Activated naive CD4-positive, alpha-beta T cell treated with anti-CD3 and anti-CD28 coated beads, Interleukin-2, amount 10 ng/mL, durations not matched to agents 7 days and 5 days (primary cell): ENCODE results near the gene PIK3R5.
A peak's percentile ranks its signal among the peaks of the same experiment; 100 is the strongest.

Source experiments
- CTCF ChIA-PET: fragments of 350-600 bp; sonication (Branson Sonifier 250); formaldehyde crosslinking; loops from one replicate; lab custom pipeline; 2021; ENCODE audit warnings: antibody characterized with exemption; lab: Charles Lee
- DNase-seq: peaks from one replicate; pipeline ENCODE4 v3.0.0-alpha.2; 2020
- H3K27ac Mint-ChIP-seq: one replicate; pipeline ENCODE4 v1.8.0; 2021; ENCODE audit warnings: mild to moderate bottlenecking, moderate library complexity, mixed read lengths
- H3K27me3 Mint-ChIP-seq: one replicate; pipeline ENCODE4 v1.8.0; 2021; ENCODE audit warnings: mild to moderate bottlenecking, mixed read lengths
- H3K36me3 Mint-ChIP-seq: one replicate; pipeline ENCODE4 v1.8.0; 2021; ENCODE audit warnings: mixed read lengths
- H3K4me1 Mint-ChIP-seq: one replicate; pipeline ENCODE4 v1.8.0; 2021; ENCODE audit warnings: mixed read lengths
- H3K4me3 Mint-ChIP-seq: one replicate; pipeline ENCODE4 v1.8.0; 2021; ENCODE audit warnings: mild to moderate bottlenecking, moderate library complexity, mixed read lengths
- H3K9me3 Mint-ChIP-seq: one replicate; pipeline ENCODE4 v1.8.0; 2021; ENCODE audit warnings: mixed read lengths

The PIK3R5 gene

DNA sequence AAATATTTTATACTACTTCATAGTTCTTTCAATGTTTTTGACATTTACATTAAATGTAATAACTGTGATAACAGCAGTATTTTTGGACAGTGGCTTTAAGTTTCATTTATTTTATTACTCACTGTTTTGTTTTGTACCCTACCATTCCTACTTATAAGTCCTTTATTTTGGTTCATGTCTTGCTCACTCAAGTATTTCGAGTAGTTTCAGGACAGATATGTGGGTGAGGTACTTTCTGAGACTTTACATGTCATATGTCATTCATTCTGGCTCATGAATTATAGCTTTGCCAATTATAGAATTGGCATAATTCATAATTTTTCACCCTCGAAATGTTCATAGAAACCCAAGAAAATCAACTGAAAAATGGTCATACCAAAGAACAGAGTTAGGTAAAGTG, 44.4 kb downstream of the PIK3R5 start:
- H3K4me3 Mint-ChIP-seq = no peak overlapping the region

DNA sequence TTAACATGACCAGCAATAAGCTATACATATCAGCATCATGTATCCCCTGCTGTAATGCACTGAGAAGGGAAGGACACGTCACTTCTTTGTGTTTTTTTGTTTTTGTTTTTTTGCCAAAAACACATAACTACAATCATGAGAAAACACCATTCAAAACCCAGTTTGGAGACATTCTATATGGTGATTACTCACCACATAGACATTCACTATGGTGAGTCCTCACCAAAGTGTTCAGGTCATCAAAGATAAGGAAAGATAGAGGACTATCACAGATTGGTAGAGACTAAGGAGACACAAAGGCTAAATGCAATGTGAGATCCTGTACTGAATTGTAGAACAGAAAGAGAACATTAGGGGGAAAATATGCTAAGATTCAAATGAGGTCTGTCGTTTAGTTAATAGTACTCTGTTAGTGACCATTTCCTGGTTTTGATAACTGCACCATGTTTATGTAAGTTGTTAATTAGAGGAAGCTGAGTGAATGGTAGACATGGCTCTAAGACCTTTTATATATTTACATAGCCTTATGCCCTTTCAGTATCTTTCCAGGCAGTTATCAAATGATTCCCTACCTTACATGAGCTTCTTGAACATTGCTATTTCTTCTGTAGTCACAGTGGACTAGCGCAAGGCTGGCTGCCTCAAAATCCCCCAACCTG, 46.6 kb downstream of the PIK3R5 start:
- no peak overlapping the region for H3K4me3 Mint-ChIP-seq
- H3K9me3 Mint-ChIP-seq = peaks cover 22% of the 10 kb centered on the region
- peaks cover 63% of the 10 kb centered on the region for H3K36me3 Mint-ChIP-seq
- no peaks in the 10 kb centered on the region for H3K27me3 Mint-ChIP-seq
- DNase-seq = no peak
- CTCF ChIA-PET = no interaction called here
- H3K4me1 Mint-ChIP-seq = peaks cover 10% of the 10 kb centered on the region
- no peak overlapping the region for H3K27ac Mint-ChIP-seq

More for the DNA sequence above, 44.4 kb downstream of the PIK3R5 start:
- Mint-ChIP-seq H3K27ac (no peak overlapping the region), H3K27me3 (no peaks in the 10 kb centered on the region), H3K36me3 (peaks cover 52% of the 10 kb centered on the region), H3K9me3 (peaks cover 22% of the 10 kb centered on the region), H3K4me1 (peaks cover 10% of the 10 kb centered on the region)
- DNase-seq = no peak
- CTCF ChIA-PET = no interaction called here

DNA sequence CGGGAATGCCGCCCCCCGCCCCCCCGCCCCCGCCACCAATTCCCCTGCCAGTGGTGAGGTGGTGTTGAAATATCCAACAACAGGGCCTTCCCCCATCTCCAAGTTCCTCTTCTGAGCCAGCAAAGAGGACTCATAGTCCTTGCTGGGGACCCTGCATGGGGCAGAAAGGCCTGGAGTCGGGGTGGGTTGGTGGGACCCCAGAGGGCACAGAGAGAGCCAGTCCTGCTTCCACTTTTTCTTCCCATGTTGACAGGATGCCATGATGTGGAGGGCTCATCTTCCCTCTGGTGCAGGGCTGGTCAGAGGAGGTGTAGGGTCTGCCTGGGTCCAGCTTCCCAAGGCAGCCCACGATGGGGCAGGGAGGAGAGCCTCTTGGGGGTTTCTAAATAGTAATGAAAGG, 49.0 kb downstream of the PIK3R5 start:
- Mint-ChIP-seq H3K9me3 (peaks cover 17% of the 10 kb centered on the region), H3K4me3 (no peak overlapping the region), H3K4me1 (peaks cover 8% of the 10 kb centered on the region), H3K27me3 (no peaks in the 10 kb centered on the region), H3K36me3 (peaks cover 60% of the 10 kb centered on the region), H3K27ac (no peak overlapping the region)
- DNase-seq = no peak
- CTCF ChIA-PET = interaction anchor here (1.2 kb wide), 1 partner anchor 22 kb away, joined by 3 read pairs; no protein-coding TSS in a partner anchor

DNA sequence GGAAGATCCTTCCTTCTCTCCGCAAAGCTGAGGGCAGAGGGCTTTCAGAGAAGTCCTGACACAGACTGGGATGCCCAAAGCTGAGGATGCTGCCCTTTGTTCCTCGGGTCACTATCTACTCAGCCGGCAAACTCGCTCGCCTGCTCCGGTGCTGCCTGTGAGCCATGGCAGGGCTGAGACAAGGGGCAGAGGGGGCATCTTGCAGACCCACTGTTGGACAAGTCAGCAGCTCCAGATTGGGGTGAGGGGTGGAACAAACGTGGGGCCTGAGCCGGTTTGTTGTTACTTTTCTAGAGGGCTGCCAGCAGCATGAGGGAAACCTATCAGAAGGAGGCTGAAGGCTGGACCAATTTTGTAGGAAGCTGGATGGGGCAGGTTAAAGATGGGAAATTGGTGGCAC, 51.0 kb downstream of the PIK3R5 start:
- CTCF ChIA-PET = interaction anchor here (1.0 kb wide), 1 partner anchor 10 kb away, joined by 3 read pairs; no protein-coding TSS in a partner anchor
- peaks cover 17% of the 10 kb centered on the region for H3K9me3 Mint-ChIP-seq
- no peak overlapping the region for H3K4me3 Mint-ChIP-seq
- no peak overlapping the region for H3K27ac Mint-ChIP-seq
- peaks cover 6% of the 10 kb centered on the region for H3K4me1 Mint-ChIP-seq
- peaks cover 67% of the 10 kb centered on the region for H3K36me3 Mint-ChIP-seq
- no peaks in the 10 kb centered on the region for H3K27me3 Mint-ChIP-seq
- DNase-seq = no peak

DNA sequence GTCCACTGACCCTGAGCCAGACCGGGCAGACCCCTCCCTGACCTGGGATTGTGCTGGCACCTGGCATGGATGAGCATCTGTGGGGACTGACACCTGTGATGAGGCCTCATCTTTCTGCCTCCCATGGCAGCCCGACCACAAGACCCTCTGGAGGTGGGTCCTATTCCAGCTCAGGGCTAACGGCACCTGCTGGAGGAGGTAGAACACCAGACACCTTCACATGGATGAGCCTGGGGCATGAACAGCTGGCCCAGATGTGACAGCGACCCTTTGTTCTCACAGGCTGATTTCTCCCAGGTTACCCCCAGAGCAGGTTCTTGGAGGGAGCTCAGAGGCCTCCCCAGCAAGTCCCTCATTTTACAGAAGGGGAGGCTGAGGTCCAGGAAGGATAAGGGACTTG, 51.6 kb downstream of the PIK3R5 start:
- Mint-ChIP-seq H3K4me3 (no peak overlapping the region), H3K4me1 (peaks cover 6% of the 10 kb centered on the region), H3K36me3 (peaks cover 65% of the 10 kb centered on the region), H3K27ac (no peak overlapping the region), H3K9me3 (peaks cover 15% of the 10 kb centered on the region), H3K27me3 (no peaks in the 10 kb centered on the region)
- no peak for DNase-seq
- CTCF ChIA-PET = interaction anchor here (1.0 kb wide), 1 partner anchor 9 kb away, joined by 3 read pairs; no protein-coding TSS in a partner anchor

DNA sequence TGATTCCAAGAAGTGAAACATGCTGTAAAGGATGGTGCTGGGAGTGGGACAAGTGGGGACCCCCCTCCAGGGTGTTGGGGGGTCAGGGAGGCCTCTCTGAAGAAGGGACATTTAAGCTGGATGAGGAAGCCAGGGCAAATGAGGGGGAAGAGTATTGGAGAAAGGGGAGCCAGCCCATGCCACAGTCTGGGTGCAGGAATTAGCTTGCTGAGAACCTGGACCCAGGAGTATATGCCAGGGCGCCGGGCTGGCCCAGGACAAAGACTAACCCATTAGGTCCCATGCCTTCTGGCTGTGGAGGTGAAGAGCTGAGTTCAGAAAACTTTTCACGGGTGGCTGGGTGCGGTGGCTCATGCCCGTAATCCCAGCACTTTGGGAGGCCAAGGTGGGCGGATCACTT, 52.4 kb downstream of the PIK3R5 start:
- H3K36me3 Mint-ChIP-seq = peaks cover 66% of the 10 kb centered on the region
- no peak overlapping the region for H3K4me3 Mint-ChIP-seq
- H3K4me1 Mint-ChIP-seq = peaks cover 6% of the 10 kb centered on the region
- no peak overlapping the region for H3K27ac Mint-ChIP-seq
- no peaks in the 10 kb centered on the region for H3K27me3 Mint-ChIP-seq
- no peak for DNase-seq
- H3K9me3 Mint-ChIP-seq = peaks cover 9% of the 10 kb centered on the region
- CTCF ChIA-PET = interaction anchor here (0.6 kb wide), 1 partner anchor 219 kb away, joined by 4 read pairs; no protein-coding TSS in a partner anchor

DNA sequence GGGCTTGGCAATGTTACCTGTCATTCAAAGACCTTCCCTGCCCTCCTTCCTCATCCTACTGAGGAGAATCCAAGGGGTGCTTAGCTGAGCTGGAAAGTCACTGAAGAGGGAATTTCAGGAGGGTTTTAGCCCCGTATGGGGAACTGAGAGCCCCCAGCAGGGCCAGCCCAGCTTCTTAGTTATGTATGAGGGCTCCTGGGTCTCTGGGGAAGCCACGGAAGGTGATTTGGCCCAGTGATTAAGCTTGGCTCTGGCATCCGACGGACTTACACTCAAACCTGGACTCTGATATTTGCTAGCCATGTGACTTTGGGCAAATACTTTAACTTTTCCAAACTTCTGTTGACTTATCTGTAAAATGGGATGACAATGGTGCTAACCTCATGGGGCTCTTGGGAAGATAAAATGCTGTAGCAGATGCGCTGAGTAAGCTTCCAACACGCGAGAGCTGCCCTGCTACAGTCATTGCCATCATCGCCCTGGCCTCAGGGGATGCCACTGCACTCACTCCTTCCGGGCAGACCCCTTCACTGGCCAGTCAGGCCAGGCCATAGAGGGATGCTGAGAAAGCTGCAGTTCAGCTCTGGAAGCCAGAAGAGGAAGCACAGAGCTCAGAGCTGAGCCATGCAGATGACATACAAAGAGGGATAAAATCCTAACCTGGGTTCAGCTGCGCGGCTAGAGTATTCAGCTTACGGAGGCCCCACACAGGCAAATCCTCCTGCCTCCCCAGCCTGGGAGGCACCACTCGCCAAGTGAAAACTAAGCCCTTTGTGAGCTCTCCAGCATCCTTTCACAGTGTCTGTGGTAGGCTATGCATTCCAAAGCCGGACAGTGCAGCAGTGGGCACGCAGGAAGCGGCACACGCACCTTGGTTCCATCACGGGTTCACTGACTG, 53.2 kb downstream of the PIK3R5 start:
- peaks cover 6% of the 10 kb centered on the region for H3K4me1 Mint-ChIP-seq
- DNase-seq = no peak
- H3K36me3 Mint-ChIP-seq = peaks cover 64% of the 10 kb centered on the region
- H3K27me3 Mint-ChIP-seq = no peaks in the 10 kb centered on the region
- H3K4me3 Mint-ChIP-seq = no peak overlapping the region
- CTCF ChIA-PET = interaction anchor here (0.6 kb wide), 1 partner anchor 218 kb away, joined by 4 read pairs; no protein-coding TSS in a partner anchor
- peaks cover 3% of the 10 kb centered on the region for H3K9me3 Mint-ChIP-seq
- peak overlapping the region; percentile 51 for H3K27ac Mint-ChIP-seq

DNA sequence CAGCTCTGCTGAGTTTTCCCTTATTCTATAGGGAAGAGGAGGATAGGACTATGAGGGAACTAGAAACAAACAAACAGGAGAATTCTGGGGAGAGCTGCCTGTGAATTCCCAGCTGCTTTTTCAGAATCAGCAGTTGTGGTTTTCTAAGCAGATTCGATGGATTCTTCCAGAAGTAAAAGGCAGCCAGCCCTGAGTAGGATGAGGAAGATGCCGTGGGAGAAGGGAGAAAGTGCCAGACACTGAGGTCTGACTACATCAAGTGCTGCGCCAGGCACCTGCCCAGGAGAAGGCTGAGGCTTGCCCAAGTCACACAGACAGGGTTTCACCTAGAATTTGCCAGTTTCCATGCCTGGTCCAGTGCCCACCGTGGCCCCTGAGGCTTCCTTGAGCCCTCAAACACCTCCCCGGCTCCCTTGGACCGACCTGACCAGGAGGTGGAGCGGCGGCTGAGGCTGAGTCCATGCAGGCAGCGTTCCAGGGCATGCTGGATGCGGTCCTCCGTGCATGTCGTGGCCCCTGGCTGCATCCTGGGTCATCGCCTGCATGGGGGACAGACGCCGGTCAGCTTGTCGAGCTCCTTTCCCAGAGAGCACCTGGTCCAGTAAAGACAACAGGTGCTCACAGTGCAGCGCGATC, 54.4 kb downstream of the PIK3R5 start:
- CTCF ChIA-PET = interaction anchor here (0.6 kb wide), 1 partner anchor 128 kb away, joined by 3 read pairs; no protein-coding TSS in a partner anchor
- no peaks in the 10 kb centered on the region for H3K27me3 Mint-ChIP-seq
- H3K4me3 Mint-ChIP-seq = no peak overlapping the region
- no peaks in the 10 kb centered on the region for H3K9me3 Mint-ChIP-seq
- no peak for DNase-seq
- H3K36me3 Mint-ChIP-seq = peaks cover 61% of the 10 kb centered on the region
- H3K4me1 Mint-ChIP-seq = peaks cover 6% of the 10 kb centered on the region
- no peak overlapping the region for H3K27ac Mint-ChIP-seq

DNA sequence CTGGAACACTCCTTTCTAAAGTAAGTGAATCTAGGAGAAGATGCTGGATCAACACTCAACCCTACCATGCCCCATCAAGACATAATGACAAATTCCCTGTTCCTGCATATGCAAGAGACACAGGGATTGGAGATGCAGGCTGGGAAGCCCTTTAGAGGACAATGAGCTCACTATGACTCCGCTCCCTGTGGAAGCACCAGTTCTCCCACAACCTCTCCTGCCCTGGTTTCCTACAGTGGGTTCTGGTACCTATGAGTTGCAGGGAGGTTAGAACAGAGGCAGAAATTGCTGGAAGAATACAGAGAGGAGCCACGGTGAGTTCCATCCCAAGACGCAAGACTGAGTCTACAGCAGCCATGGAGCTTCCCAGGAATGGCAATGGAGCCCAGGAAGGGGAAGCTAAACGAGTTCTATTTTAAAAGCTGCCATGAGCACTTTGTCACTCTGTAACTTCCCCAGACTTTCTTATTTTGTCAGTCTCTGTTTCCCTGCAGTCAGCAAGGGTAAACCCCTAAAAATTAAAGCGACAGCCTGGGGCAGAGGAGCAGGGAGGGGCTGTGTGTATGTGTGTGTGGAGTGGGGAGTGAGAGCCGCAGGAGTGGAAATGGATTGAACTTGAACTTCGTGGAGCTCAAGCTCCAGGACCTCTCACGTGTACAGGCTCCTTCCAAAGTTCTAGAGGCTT, 55.8 kb downstream of the PIK3R5 start:
- Mint-ChIP-seq H3K27me3 (no peaks in the 10 kb centered on the region), H3K9me3 (no peaks in the 10 kb centered on the region), H3K36me3 (peaks cover 62% of the 10 kb centered on the region), H3K27ac (no peak overlapping the region), H3K4me1 (peaks cover 11% of the 10 kb centered on the region), H3K4me3 (no peak overlapping the region)
- no peak for DNase-seq
- CTCF ChIA-PET = interaction anchor here (0.7 kb wide), 1 partner anchor 15 kb away, joined by 3 read pairs; no protein-coding TSS in a partner anchor

DNA sequence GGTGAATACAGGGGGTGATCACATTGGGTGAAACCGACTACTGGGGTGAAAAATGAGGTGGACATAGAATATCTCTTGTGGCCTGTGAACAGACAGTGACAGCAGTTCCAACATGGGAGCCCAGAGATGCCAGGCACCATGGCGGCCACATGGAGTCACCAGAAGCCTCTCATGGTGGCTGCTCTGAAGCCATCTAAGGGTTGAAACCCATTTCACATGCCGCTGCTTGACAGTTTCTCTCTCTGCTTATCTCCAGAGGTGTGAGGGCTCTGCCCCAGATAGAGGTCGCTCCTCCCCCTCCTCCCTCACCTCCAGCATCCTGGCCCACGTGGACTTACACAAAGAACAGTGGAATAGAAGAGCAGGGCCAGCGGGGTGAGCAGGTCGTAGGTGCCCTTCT, 60.2 kb downstream of the PIK3R5 start:
- H3K4me3 Mint-ChIP-seq = no peak overlapping the region
- peaks cover 72% of the 10 kb centered on the region for H3K36me3 Mint-ChIP-seq
- H3K27me3 Mint-ChIP-seq = no peaks in the 10 kb centered on the region
- DNase-seq = no peak
- no peaks in the 10 kb centered on the region for H3K9me3 Mint-ChIP-seq
- H3K27ac Mint-ChIP-seq = peak overlapping the region; percentile 61
- CTCF ChIA-PET = no interaction called here
- H3K4me1 Mint-ChIP-seq = peaks cover 26% of the 10 kb centered on the region

DNA sequence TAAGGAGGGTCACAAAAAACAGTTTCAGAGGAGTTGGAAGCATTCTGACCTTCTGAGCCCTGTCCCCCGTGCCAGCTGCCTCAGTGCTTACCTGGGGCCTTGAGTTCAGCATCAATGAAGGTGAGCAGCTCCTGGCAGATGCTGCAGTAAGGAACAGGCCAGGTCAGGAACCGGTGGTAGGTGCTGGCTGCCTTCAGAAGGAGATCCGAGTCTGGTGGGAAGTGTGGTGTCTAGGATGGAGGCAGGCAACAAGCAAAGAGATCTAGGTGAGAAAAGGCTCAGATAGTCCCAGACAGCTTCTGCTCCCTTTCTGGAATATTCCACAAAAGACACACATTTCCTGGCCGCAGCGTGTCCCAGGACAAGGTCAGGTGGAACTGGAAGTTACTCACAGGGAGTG, 60.8 kb downstream of the PIK3R5 start:
- Mint-ChIP-seq H3K4me3 (no peak overlapping the region), H3K4me1 (peaks cover 32% of the 10 kb centered on the region), H3K36me3 (peaks cover 71% of the 10 kb centered on the region), H3K9me3 (no peaks in the 10 kb centered on the region), H3K27ac (peak overlapping the region; percentile 2), H3K27me3 (no peaks in the 10 kb centered on the region)
- CTCF ChIA-PET = interaction anchor here (0.5 kb wide), 1 partner anchor 9 kb away, joined by 3 read pairs; no protein-coding TSS in a partner anchor
- no peak for DNase-seq

DNA sequence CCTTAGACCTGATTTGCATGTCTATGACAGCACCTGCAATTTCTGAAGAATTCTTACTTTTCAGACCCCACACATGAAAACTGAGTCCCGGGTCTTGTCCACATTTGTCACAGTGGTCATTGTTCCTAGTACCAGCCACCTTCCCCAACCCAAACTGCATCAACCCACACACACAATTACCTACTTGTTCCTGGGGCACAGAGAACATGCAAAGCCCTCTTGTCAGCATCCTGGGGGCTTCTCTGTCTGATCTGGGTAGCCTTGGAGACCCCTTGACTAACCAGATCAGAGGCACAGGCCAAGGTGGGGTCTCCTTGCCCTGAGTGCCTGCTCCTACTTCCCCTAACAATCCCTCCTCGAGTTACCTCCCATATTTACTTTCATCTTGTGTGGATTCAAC, 61.3 kb downstream of the PIK3R5 start:
- peaks cover 37% of the 10 kb centered on the region for H3K4me1 Mint-ChIP-seq
- CTCF ChIA-PET = interaction anchor here (0.5 kb wide), 1 partner anchor 10 kb away, joined by 3 read pairs; no protein-coding TSS in a partner anchor
- H3K27me3 Mint-ChIP-seq = no peaks in the 10 kb centered on the region
- no peak overlapping the region for H3K27ac Mint-ChIP-seq
- peaks cover 68% of the 10 kb centered on the region for H3K36me3 Mint-ChIP-seq
- no peak overlapping the region for H3K4me3 Mint-ChIP-seq
- H3K9me3 Mint-ChIP-seq = no peaks in the 10 kb centered on the region
- no peak for DNase-seq
